Endothelial cell (in vitro differentiated cells): ENCODE measurements around the gene ATXN2L. TPM values are rescaled to one million over a fixed set of nuclear protein-coding genes. Genes with fewer than 3 reads are reported as not detected.
"Not testable (repeated sequence)": the region's sequence is repeated elsewhere in the genome, so short reads cannot be mapped to it uniquely, and the experiment has no call there.

Experiments
- DNase-seq: peaks from one replicate; pipeline ENCODE4 v3.0.0; 2021; ENCODE audit warnings: low spot score
- H3K27ac Mint-ChIP-seq: one replicate; pipeline ENCODE4 v1.8.0; 2021; ENCODE audit warnings: mixed read lengths, inconsistent platforms; ENCODE audit not compliant: unreplicated experiment
- H3K27me3 Mint-ChIP-seq: one replicate; pipeline ENCODE4 v1.8.0; 2021; ENCODE audit warnings: mild to moderate bottlenecking, moderate library complexity, mixed read lengths, inconsistent platforms; ENCODE audit not compliant: unreplicated experiment
- H3K36me3 Mint-ChIP-seq: one replicate; pipeline ENCODE4 v1.8.0; 2021; ENCODE audit warnings: mild to moderate bottlenecking, low read depth, mixed read lengths, inconsistent platforms; ENCODE audit not compliant: unreplicated experiment
- H3K4me1 Mint-ChIP-seq: one replicate; pipeline ENCODE4 v1.8.0; 2021; ENCODE audit warnings: mild to moderate bottlenecking, mixed read lengths, inconsistent platforms; ENCODE audit not compliant: unreplicated experiment
- H3K4me3 Mint-ChIP-seq: one replicate; pipeline ENCODE4 v1.8.0; 2021; ENCODE audit warnings: mild to moderate bottlenecking, mixed read lengths, inconsistent platforms; ENCODE audit not compliant: unreplicated experiment
- H3K9me3 Mint-ChIP-seq: one replicate; pipeline ENCODE4 v1.8.0; 2021; ENCODE audit warnings: mixed read lengths, inconsistent platforms; ENCODE audit not compliant: unreplicated experiment
- total RNA-seq: library from RNA; stranded (reverse); fragmentation: NEBNext Ultra II Directional; extraction: Animal tissue kit (Norgen Biotek cat#: 25700); gene quantifications from one replicate; pipeline ENCODE4 v1.2.1, GENCODE V29; 2021; ENCODE audit not compliant: unreplicated experiment
- TF ChIP-seq, protein P1 (sequence below): fragments of 200-600 bp; sonication (generic); IDR thresholded peaks from one replicate; pipeline ENCODE4 v1.5.0; 2021; ENCODE audit warnings: antibody characterized with exemption; ENCODE audit not compliant: unreplicated experiment

Gene ATXN2L
- total RNA-seq, 1 donor from 2014 or later = 184 TPM

DNA sequence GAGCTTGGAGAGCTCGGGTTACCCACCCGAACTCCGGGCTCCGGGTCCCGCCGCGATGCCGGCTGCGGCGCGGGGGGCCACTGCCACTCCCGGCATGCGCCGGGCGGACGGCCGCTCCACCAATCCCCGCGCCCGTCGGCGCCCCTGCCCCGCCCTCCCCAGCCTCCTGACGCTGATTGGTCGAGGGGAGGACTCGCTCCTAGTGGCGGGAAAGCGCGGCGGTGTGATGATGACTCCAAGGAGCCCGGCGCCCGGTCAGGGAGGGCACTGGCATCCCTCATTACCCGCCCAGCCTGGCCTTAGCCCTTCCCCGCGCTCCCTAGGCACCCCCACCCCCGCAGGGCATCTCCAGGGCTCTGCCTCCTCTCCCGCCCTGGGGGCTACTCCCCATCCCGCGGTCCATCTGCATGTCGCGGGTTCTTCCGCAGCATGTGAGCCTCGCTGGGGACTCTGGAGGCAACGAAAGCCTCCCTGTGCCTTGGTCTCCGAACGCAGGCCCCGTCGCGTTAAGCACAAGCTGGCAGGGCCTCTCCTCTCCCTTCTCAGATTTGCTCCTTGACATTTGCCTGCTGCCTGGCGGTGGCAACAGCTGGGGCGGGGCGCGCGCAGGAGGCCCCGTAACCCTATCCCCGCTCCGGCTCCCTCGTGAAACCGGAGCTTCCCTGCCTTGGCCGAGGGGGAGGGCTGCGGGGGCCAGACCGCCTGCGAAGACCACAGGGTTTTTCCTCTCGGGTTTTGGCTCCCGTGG, 57.2 kb downstream of the ATXN2L start:
- H3K27me3 Mint-ChIP-seq = peaks cover 14% of the 10 kb centered on the region
- TF ChIP-seq, protein P1, sequence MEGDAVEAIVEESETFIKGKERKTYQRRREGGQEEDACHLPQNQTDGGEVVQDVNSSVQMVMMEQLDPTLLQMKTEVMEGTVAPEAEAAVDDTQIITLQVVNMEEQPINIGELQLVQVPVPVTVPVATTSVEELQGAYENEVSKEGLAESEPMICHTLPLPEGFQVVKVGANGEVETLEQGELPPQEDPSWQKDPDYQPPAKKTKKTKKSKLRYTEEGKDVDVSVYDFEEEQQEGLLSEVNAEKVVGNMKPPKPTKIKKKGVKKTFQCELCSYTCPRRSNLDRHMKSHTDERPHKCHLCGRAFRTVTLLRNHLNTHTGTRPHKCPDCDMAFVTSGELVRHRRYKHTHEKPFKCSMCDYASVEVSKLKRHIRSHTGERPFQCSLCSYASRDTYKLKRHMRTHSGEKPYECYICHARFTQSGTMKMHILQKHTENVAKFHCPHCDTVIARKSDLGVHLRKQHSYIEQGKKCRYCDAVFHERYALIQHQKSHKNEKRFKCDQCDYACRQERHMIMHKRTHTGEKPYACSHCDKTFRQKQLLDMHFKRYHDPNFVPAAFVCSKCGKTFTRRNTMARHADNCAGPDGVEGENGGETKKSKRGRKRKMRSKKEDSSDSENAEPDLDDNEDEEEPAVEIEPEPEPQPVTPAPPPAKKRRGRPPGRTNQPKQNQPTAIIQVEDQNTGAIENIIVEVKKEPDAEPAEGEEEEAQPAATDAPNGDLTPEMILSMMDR = no peak
- H3K27ac Mint-ChIP-seq = no peak overlapping the region
- DNase-seq = peak; percentile 91
- peak overlapping the region; percentile 56 for H3K4me3 Mint-ChIP-seq
- H3K4me1 Mint-ChIP-seq = peaks cover 19% of the 10 kb centered on the region
- H3K9me3 Mint-ChIP-seq = no peaks in the 10 kb centered on the region
- H3K36me3 Mint-ChIP-seq = peaks cover 5% of the 10 kb centered on the region

DNA sequence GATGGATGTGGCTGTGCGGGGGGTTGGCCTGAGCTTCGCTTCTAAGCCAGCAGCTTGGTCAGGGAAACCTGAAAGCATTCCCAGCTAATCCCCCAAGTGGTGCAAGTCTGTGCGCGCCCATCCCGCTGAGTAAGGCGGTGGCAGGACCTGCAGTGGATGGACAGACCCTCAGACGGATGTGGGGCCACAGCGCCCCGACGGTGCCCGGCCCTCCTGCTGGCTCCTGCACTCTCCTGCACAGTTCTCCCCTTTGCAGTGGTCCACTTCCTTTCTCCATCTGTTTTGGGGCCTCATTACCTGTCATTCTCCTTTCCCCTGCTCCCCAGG, 57.8 kb downstream of the ATXN2L start:
- Mint-ChIP-seq H3K4me3 (peak overlapping the region; percentile 74), H3K27me3 (peaks cover 14% of the 10 kb centered on the region), H3K36me3 (peaks cover 5% of the 10 kb centered on the region), H3K4me1 (peaks cover 19% of the 10 kb centered on the region), H3K9me3 (no peaks in the 10 kb centered on the region), H3K27ac (no peak overlapping the region)
- DNase-seq = no peak
- TF ChIP-seq, protein P1 = no peak

DNA sequence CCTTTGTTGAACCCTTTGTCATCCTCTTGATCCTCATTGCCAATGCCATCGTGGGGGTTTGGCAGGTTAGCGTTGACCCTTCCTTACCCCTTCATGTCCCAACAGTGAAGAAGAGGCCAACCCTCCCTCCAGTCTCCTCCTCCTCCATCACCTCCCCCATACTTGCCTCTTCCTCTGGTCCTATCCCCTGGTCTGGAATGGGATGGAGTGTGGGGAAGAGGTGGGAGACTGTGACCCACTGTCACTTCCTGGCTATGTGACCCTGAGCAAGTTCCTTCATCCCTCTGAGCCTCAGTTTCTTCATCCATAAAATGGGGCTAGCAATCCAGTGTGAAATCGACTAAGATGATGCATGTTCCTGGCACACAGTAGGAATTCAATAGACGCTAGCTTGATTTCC, 58.2 kb downstream of the ATXN2L start:
- TF ChIP-seq, protein P1 = no peak
- Mint-ChIP-seq H3K27me3 (peaks cover 14% of the 10 kb centered on the region), H3K9me3 (no peaks in the 10 kb centered on the region), H3K4me3 (peak overlapping the region; percentile 86), H3K36me3 (peaks cover 5% of the 10 kb centered on the region), H3K4me1 (peaks cover 19% of the 10 kb centered on the region), H3K27ac (peak overlapping the region; percentile 72)
- DNase-seq = no peak

DNA sequence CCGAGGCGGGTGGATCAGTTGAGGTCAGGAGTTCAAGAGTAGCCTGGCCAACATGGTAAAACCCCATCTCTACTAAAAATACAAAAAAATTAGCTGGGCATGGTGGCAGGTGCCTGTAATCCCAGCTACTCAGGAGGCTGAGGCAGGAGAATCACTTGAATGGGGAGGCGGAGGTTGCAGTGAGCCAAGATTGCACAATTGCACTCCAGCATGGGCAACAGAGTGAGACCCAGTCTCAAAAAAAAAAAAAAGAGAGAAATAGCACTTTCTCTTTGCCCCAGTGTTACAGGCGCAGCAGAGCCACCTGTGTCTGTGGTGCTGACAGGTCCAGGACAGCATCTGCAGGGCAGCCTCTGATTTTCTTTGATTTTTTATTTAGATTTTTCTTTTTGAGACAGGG, 58.8 kb downstream of the ATXN2L start:
- not testable (repeated sequence) for H3K9me3 Mint-ChIP-seq, H3K27ac Mint-ChIP-seq, H3K4me3 Mint-ChIP-seq, DNase-seq, H3K36me3 Mint-ChIP-seq
- Mint-ChIP-seq H3K4me1 (peaks cover 19% of the 10 kb centered on the region), H3K27me3 (peaks cover 14% of the 10 kb centered on the region)

DNA sequence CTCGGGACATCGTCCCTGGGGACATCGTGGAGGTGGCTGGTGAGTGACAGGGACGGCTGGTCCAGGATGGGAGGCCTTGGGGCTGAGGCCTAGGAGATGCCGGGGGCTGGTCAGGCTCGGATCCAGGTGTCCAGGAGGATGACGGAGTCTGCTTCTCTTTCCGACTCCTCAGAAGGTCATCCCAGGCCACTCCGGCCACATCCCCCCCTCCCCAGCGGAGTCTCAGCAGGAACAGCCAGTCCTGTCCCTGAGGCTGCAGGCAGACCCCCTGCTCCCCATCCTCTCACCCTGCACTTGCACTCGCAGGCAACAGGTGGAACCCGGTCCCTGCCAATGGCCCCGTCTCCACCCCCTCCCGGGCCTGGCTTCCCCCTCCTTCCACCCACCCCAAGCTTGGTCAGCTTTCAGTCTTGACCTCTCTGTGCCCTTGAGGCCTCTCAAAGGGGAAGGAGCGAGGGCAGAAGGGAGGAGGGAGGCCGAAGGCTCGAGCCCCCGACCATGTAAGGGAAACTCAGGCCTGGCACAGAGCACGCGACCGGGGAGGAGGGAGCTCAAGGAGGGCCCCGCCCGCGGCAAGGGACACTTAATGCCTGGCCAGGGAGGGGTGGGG, 59.9 kb downstream of the ATXN2L start:
- no peak overlapping the region for H3K27ac Mint-ChIP-seq
- no peaks in the 10 kb centered on the region for H3K9me3 Mint-ChIP-seq
- H3K4me3 Mint-ChIP-seq = no peak overlapping the region
- no peak for DNase-seq
- peaks cover 14% of the 10 kb centered on the region for H3K27me3 Mint-ChIP-seq
- TF ChIP-seq, protein P1 = no peak
- H3K4me1 Mint-ChIP-seq = peaks cover 19% of the 10 kb centered on the region
- peaks cover 5% of the 10 kb centered on the region for H3K36me3 Mint-ChIP-seq
